Measurements from ENCODE around the gene P3H3.

DNA sequence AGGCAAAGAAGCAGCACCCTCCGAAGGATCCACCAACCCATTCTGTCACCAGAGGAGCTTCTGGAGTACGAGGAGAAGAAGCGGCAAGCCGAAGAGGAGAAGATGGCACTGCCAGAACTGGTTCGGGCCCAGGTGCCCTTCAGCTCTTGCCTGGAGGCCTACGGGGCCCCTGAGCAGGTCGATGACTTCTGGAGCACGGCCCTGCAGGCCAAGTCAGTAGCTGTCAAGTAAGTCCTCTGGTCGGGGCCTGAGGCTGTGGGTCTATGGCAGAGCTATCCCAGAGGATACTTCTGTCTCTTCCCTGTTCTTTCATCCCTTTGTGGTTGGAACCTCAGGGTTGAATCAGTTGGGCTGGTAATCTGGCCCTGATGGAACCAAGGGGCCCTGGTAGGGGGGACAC lies 33.2 kb downstream of the P3H3 start:
- TF ChIP-seq, protein P1, sequence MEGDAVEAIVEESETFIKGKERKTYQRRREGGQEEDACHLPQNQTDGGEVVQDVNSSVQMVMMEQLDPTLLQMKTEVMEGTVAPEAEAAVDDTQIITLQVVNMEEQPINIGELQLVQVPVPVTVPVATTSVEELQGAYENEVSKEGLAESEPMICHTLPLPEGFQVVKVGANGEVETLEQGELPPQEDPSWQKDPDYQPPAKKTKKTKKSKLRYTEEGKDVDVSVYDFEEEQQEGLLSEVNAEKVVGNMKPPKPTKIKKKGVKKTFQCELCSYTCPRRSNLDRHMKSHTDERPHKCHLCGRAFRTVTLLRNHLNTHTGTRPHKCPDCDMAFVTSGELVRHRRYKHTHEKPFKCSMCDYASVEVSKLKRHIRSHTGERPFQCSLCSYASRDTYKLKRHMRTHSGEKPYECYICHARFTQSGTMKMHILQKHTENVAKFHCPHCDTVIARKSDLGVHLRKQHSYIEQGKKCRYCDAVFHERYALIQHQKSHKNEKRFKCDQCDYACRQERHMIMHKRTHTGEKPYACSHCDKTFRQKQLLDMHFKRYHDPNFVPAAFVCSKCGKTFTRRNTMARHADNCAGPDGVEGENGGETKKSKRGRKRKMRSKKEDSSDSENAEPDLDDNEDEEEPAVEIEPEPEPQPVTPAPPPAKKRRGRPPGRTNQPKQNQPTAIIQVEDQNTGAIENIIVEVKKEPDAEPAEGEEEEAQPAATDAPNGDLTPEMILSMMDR (IDR thresholded peaks at IDR 0.05): no peak
- TF ChIP-seq, protein P2, sequence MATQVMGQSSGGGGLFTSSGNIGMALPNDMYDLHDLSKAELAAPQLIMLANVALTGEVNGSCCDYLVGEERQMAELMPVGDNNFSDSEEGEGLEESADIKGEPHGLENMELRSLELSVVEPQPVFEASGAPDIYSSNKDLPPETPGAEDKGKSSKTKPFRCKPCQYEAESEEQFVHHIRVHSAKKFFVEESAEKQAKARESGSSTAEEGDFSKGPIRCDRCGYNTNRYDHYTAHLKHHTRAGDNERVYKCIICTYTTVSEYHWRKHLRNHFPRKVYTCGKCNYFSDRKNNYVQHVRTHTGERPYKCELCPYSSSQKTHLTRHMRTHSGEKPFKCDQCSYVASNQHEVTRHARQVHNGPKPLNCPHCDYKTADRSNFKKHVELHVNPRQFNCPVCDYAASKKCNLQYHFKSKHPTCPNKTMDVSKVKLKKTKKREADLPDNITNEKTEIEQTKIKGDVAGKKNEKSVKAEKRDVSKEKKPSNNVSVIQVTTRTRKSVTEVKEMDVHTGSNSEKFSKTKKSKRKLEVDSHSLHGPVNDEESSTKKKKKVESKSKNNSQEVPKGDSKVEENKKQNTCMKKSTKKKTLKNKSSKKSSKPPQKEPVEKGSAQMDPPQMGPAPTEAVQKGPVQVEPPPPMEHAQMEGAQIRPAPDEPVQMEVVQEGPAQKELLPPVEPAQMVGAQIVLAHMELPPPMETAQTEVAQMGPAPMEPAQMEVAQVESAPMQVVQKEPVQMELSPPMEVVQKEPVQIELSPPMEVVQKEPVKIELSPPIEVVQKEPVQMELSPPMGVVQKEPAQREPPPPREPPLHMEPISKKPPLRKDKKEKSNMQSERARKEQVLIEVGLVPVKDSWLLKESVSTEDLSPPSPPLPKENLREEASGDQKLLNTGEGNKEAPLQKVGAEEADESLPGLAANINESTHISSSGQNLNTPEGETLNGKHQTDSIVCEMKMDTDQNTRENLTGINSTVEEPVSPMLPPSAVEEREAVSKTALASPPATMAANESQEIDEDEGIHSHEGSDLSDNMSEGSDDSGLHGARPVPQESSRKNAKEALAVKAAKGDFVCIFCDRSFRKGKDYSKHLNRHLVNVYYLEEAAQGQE (IDR thresholded peaks at IDR 0.05): no peak
- no peak for TF ChIP-seq RFX5 (IDR thresholded peaks at IDR 0.05)
- TF ChIP-seq CBX8 (IDR thresholded peaks at IDR 0.05): no peak
- TF ChIP-seq BHLHE40 (IDR thresholded peaks at IDR 0.05; ENCODE audit: low read depth, low read length): no peak
- no peak for TF ChIP-seq HDAC2 (IDR thresholded peaks at IDR 0.05)
- no peak for TF ChIP-seq USF2 (IDR thresholded peaks at IDR 0.05)
- no peak for TF ChIP-seq ELK1 (IDR thresholded peaks at IDR 0.05; ENCODE audit: low read depth, low read length)
- TF ChIP-seq, protein P3, sequence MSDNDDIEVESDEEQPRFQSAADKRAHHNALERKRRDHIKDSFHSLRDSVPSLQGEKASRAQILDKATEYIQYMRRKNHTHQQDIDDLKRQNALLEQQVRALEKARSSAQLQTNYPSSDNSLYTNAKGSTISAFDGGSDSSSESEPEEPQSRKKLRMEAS (IDR thresholded peaks at IDR 0.05): no peak
- no peak for TF ChIP-seq MAFK (IDR thresholded peaks at IDR 0.05; ENCODE audit: partially characterized antibody)
- no peak for TF ChIP-seq CEBPB (IDR thresholded peaks at IDR 0.05)
- TF ChIP-seq RCOR1 (IDR thresholded peaks at IDR 0.05; ENCODE audit: low read depth, low read length): no peak

Data from A549 (cell line).